NCI-H748 (cell line): Measurements from ENCODE around the gene UPK3B.
"Not testable (repeated sequence)": the region's sequence is repeated elsewhere in the genome, so short reads cannot be mapped to it uniquely, and the experiment has no call there.

ENCODE experiments used
- DNase-seq: peaks from one replicate; lab custom pipeline; 2025; ENCODE audit not compliant: unreplicated experiment; lab: John Stamatoyannopoulos, UW

The UPK3B gene

GRCh38 chr7:76487969-76488368, 22.4 kb upstream of the UPK3B start:
- DNase-seq = not testable (repeated sequence)

GRCh38 chr7:76492139-76492538, 18.2 kb upstream of the UPK3B start:
- not testable (repeated sequence) for DNase-seq

- not testable (repeated sequence) for DNase-seq
These were observed 14.6 kb upstream of the UPK3B start for GRCh38 chr7:76495717-76496116.

GRCh38 chr7:76497918-76498582, 12.3 kb upstream of the UPK3B start:
- DNase-seq = not testable (repeated sequence)

- not testable (repeated sequence) for DNase-seq
These were observed 11.7 kb upstream of the UPK3B start for GRCh38 chr7:76498583-76499200.

GRCh38 chr7:76499201-76499923, 11.0 kb upstream of the UPK3B start:
- DNase-seq = not testable (repeated sequence)

GRCh38 chr7:76499924-76500241, 10.5 kb upstream of the UPK3B start:
- DNase-seq = not testable (repeated sequence)

GRCh38 chr7:76502224-76502623, 8.1 kb upstream of the UPK3B start:
- not testable (repeated sequence) for DNase-seq

- DNase-seq = not testable (repeated sequence)
These were observed 7.5 kb upstream of the UPK3B start for GRCh38 chr7:76502836-76503235.

GRCh38 chr7:76503244-76503643, 7.1 kb upstream of the UPK3B start:
- not testable (repeated sequence) for DNase-seq

- not testable (repeated sequence) for DNase-seq
These were observed 5.8 kb upstream of the UPK3B start for GRCh38 chr7:76504351-76505167.

GRCh38 chr7:76505168-76506080, 4.9 kb upstream of the UPK3B start:
- no peak for DNase-seq

GRCh38 chr7:76506081-76506440, 4.3 kb upstream of the UPK3B start:
- no peak for DNase-seq

GRCh38 chr7:76506643-76507042, 3.7 kb upstream of the UPK3B start:
- not testable (repeated sequence) for DNase-seq

- no peak for DNase-seq
These were observed 2.5 kb upstream of the UPK3B start for GRCh38 chr7:76507723-76508406.

- not testable (repeated sequence) for DNase-seq
These were observed 1.0 kb downstream of the UPK3B start for GRCh38 chr7:76511200-76511910.

- DNase-seq = not testable (repeated sequence)
These were observed 1.8 kb downstream of the UPK3B start for GRCh38 chr7:76511911-76512885.
